ENCODE results near the gene SURF6. TPM values are rescaled to one million over a fixed set of nuclear protein-coding genes. Genes with fewer than 3 reads are reported as not detected.

SURF6 gene
- total RNA-seq, 6 experiments from 2014 or later, result 11.2 to 19.3 (median 13.5) TPM

DNA sequence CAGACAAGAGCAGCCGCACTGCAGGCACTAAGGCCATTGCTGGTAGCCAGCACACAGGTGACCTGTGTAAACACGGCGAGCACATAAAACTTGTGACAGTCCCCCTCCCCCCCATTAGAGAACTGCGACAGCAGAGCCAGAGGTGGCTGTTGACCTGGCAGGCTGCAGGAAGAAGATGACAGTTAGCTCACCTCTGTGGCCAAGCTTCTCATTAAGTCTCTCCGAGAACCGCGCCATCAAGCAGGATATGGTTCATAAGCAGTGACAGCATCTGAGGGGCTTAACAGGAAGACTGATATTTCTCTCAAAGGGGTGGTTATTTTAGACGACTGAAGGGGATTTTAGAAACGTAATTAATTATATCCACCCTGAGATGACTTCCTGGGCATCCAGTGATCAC, 34.7 kb upstream of the SURF6 start:
- peaks cover 45% of the 10 kb centered on the region for H3K36me3 Mint-ChIP-seq (ENCODE audit: low read depth)
- H3K4me3 Mint-ChIP-seq, result no peak overlapping the region
- peaks cover 52% of the 10 kb centered on the region for H3K4me1 Mint-ChIP-seq (ENCODE audit: low read depth)
- H3K27ac Mint-ChIP-seq, result peak overlapping the region; percentile 4; the same call in 1 of the 2 replicates
- peaks cover 13% of the 10 kb centered on the region for H3K27me3 Mint-ChIP-seq (ENCODE audit: insufficient read depth)
- TF ChIP-seq, protein P1, sequence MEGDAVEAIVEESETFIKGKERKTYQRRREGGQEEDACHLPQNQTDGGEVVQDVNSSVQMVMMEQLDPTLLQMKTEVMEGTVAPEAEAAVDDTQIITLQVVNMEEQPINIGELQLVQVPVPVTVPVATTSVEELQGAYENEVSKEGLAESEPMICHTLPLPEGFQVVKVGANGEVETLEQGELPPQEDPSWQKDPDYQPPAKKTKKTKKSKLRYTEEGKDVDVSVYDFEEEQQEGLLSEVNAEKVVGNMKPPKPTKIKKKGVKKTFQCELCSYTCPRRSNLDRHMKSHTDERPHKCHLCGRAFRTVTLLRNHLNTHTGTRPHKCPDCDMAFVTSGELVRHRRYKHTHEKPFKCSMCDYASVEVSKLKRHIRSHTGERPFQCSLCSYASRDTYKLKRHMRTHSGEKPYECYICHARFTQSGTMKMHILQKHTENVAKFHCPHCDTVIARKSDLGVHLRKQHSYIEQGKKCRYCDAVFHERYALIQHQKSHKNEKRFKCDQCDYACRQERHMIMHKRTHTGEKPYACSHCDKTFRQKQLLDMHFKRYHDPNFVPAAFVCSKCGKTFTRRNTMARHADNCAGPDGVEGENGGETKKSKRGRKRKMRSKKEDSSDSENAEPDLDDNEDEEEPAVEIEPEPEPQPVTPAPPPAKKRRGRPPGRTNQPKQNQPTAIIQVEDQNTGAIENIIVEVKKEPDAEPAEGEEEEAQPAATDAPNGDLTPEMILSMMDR (IDR thresholded peaks at IDR 0.05), result no peak
- H3K9me3 Mint-ChIP-seq, result no peaks in the 10 kb centered on the region
- no peak for DNase-seq

DNA sequence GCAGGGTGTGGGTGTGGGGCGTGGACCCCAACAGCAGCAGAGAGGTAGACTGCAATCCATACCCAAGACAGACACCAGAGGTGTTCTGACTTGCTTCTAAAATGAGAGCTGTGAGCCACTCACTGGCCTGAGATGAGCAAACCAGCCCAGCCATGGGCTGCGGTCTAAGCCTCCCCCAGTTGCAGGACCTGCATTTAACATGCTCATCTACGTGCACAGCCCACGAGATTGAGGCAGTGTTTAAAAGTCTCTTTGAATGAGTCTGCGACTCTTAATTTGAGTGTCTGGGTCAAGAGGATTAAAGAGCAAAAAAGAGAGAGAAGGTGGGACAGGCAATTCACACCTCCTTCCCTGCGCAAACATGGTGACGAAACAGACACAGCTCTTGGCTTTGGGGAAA, 33.9 kb upstream of the SURF6 start:
- TF ChIP-seq, protein P1 (IDR thresholded peaks at IDR 0.05), result no peak
- H3K4me1 Mint-ChIP-seq (ENCODE audit: low read depth), result peaks cover 52% of the 10 kb centered on the region
- H3K27me3 Mint-ChIP-seq (ENCODE audit: insufficient read depth), result peaks cover 10% of the 10 kb centered on the region
- H3K9me3 Mint-ChIP-seq, result no peaks in the 10 kb centered on the region
- H3K36me3 Mint-ChIP-seq (ENCODE audit: low read depth), result peaks cover 42% of the 10 kb centered on the region
- no peak overlapping the region for H3K4me3 Mint-ChIP-seq
- H3K27ac Mint-ChIP-seq, result 0 out of 2 replicates have a peak overlapping the region, but pooled peaks have one; percentile 4
- no peak for DNase-seq

DNA sequence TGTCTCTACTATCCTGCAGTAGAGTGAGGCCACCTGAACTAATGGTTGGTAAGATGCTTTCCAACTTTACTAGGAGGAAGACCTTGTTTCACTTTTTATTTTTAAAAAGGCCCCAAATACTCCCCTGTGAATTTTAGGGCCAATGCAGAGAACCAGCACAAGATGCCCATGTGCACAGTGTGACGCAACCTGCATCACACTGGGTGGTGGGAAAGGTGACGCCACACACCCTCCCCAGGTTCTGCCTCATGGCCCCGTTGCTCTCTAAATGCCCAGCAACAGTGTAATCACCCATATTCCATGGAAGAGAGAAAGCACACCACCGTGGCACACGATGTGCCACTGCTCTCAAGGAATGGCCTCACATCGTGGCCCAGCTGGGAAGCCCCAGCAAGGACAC, 33.4 kb upstream of the SURF6 start:
- H3K27ac Mint-ChIP-seq, result no peak overlapping the region
- TF ChIP-seq, protein P1 (IDR thresholded peaks at IDR 0.05), result no peak
- H3K4me1 Mint-ChIP-seq (ENCODE audit: low read depth), result peaks cover 48% of the 10 kb centered on the region
- H3K27me3 Mint-ChIP-seq (ENCODE audit: insufficient read depth), result peaks cover 7% of the 10 kb centered on the region
- no peak overlapping the region for H3K4me3 Mint-ChIP-seq
- no peak for DNase-seq
- H3K36me3 Mint-ChIP-seq (ENCODE audit: low read depth), result peaks cover 37% of the 10 kb centered on the region
- no peaks in the 10 kb centered on the region for H3K9me3 Mint-ChIP-seq

DNA sequence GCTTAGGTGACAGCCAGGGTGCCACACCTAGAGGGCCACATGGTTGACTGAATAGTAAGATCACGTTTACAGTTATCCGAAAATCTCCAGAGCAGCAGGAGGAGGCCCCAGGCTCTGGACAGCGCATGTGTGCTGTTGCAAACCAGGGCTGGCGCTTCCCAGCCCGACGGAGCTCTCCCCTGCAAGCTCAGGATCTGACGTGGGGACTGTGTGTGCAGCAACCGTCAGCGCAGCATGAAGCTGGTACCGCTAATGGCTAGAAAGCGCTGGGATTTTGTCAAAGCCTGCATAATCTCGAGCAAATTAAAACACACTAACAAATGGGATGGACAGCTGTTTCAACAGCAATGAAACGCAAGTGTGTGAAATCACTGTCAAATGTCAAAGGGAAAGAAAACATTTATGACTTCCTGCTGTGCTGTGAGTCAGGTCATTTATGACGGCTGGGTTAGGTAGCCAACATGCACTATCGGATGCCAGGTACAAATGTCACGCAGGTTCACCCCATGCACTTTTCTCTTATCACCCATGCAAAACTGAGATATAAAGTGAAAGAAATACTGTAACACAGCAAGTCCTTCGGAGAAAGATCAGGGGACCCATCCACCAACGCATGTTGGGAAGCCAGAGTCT, 32.4 kb upstream of the SURF6 start:
- Mint-ChIP-seq H3K4me1 (ENCODE audit: low read depth) (peaks cover 47% of the 10 kb centered on the region), H3K4me3 (no peak overlapping the region), H3K27me3 (ENCODE audit: insufficient read depth) (peaks cover 7% of the 10 kb centered on the region), H3K36me3 (ENCODE audit: low read depth) (peaks cover 45% of the 10 kb centered on the region), H3K27ac (peak overlapping the region; percentile 29; the same call in 1 of the 2 replicates), H3K9me3 (no peaks in the 10 kb centered on the region)
- TF ChIP-seq, protein P1 (IDR thresholded peaks at IDR 0.05), result no peak
- no peak for DNase-seq

DNA sequence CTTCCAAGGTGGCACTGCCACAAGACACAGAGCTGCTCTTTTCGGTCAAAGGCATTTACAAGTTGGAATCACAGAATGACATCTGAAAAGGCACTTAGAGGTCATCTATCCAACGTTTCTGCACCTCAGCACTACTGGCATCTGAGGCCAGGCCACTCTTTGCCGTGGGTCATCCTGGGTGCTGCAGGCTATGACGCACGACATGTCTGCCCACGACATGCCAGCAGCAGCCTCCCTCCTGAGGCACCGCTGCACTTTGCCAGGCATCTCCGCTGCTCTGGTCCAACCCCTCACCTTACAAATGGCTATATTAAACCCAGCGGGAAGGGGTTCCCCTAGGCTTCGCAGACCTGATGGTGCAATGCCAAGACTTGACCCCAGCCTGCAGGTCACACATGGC, 31.8 kb upstream of the SURF6 start:
- Mint-ChIP-seq H3K4me1 (ENCODE audit: low read depth) (peaks cover 47% of the 10 kb centered on the region), H3K4me3 (no peak overlapping the region), H3K27me3 (ENCODE audit: insufficient read depth) (peaks cover 7% of the 10 kb centered on the region), H3K9me3 (no peaks in the 10 kb centered on the region), H3K27ac (no peak overlapping the region; the same call in 1 of the 2 replicates), H3K36me3 (ENCODE audit: low read depth) (peaks cover 49% of the 10 kb centered on the region)
- TF ChIP-seq, protein P1 (IDR thresholded peaks at IDR 0.05), result no peak
- DNase-seq, result no peak
